NCI-H1048 (cell line): Measurements from ENCODE around the gene DARS2.
A peak's percentile ranks its signal among the peaks of the same experiment; 100 is the strongest.
"Not testable (repeated sequence)": the region's sequence is repeated elsewhere in the genome, so short reads cannot be mapped to it uniquely, and the experiment has no call there.

Experiments used
- DNase-seq: peaks from one replicate; lab custom pipeline; 2025; lab: John Stamatoyannopoulos, UW

DARS2 gene, protein sequence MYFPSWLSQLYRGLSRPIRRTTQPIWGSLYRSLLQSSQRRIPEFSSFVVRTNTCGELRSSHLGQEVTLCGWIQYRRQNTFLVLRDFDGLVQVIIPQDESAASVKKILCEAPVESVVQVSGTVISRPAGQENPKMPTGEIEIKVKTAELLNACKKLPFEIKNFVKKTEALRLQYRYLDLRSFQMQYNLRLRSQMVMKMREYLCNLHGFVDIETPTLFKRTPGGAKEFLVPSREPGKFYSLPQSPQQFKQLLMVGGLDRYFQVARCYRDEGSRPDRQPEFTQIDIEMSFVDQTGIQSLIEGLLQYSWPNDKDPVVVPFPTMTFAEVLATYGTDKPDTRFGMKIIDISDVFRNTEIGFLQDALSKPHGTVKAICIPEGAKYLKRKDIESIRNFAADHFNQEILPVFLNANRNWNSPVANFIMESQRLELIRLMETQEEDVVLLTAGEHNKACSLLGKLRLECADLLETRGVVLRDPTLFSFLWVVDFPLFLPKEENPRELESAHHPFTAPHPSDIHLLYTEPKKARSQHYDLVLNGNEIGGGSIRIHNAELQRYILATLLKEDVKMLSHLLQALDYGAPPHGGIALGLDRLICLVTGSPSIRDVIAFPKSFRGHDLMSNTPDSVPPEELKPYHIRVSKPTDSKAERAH

DNA sequence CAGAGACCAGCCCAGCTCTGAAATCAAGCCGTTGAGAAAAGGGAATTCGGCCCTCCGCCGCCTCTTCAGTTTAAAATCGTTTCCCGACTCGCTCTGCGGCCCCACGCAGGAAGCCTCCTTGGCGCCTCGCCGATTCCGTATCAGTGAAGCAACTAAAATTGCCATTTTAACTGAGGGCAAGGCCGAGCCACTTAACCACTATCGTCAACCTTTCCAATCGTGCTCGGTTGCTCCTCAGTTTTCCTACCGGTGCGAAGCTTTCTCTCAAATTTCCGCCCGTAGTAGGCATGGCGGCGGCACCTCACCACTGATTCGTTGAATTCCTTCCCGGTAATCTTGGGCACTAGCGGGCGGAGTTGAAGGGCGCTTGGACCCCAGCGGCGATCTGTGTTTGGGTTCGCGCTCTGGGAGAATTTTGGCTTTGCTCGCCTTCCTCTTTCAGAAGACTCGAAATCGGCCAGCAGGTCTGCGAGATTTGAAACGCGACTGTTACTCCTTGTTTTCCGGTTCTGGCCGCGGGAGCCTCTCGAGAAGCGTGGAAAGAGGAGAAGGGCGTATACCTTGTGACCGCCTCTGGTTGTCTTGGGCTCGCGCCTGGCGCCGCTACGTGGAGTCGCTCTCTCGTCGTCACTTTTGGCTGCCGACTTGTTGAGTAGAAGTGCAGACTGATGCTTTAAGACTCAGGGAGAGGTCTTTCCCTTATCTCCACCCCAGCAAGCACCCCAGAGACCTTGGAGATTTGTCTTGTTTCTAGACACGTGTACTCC, at the start of gene DARS2, which contains the start of gene CENPL:
Gene DARS2 (plus strand): TSS at position 359 of the 767 bp plus-strand sequence. CDS start 557 bp downstream, outside the sequence.
Gene CENPL (minus strand): TSS at position 569 of the 767 bp plus-strand sequence. CDS start 13,584 bp downstream, outside the sequence.
- peak; percentile 100 for DNase-seq

DNA sequence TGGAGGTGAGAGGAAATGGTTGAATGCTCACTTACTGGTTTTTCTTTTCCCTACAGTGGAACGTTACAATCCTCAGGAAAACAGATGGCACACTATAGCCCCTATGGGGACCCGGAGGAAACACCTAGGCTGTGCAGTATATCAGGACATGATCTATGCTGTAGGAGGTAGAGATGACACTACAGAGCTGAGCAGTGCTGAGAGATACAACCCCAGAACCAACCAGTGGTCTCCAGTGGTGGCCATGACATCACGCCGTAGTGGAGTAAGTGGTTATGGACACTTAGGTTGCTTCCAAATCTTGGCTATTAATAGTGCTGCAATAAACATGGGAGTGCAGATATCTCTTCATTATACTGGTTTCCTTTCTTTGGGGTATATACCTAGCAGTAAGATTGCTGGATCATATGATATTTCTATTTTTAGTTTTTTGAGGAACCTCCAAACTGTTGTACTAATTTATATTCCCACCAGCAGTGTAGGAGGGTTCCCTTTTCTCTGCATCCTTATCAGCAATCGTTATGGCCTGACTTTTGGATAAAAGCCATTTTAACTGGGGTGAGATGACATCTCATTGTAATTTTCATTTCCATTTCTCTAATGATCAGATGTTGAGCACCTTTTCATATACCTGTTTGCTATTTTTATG, 48.8 kb upstream of the DARS2 start:
- no peak for DNase-seq

DNA sequence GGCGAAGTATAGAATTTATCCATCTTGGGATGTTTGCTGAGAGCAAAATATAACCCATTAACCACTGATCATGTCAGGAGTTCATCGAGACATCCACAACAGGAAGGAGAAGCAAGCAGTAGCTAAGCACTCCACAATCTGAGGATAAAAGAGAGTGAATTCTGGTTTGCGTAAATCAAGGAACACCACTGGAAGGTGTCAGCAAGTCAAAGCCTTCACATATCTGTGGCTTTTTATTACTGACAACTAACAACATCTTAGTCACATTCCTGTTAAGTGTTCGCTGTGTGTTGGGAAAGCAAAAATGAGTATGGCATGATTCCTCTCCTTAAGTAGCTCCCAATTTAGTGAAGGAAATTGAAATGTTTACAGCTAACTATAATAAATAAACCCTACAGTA, 44.5 kb upstream of the DARS2 start:
- DNase-seq: no peak

DNA sequence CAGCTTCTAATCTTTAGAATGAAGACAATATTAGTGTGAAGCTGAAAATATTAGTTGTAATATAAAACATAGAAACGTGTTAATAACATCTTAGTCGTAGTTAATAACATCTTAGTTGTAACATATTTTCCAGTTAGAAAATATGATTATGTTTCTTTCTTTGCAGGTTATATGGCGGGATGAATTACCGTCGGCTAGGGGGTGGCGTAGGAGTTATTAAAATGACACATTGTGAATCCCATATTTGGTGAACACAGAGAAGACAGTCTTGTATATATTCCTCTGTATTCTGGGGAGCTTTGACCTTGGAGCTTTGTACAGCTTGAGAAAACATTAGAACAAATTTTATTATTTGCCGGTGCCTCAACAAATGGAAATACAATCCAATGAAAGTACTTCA, 39.5 kb upstream of the DARS2 start:
- no peak for DNase-seq

DNA sequence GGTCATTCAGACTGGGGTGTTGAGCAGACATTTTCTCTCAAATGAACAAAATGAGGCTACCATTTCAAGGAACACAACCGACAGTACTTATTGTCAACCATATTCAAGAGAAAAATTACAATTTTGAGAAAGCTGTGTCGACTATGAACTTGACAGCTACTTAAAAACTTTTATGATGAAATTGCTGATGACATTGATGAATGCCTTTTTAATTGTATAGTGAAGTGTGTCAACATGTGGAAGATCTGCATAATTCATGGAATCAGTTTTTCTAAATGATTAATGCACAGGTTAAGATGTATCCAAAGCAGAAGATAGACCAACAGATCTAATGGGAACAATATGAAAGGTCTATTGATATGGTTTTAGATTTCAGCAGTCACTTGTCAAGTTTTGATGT, 34.6 kb upstream of the DARS2 start:
- DNase-seq: no peak

DNA sequence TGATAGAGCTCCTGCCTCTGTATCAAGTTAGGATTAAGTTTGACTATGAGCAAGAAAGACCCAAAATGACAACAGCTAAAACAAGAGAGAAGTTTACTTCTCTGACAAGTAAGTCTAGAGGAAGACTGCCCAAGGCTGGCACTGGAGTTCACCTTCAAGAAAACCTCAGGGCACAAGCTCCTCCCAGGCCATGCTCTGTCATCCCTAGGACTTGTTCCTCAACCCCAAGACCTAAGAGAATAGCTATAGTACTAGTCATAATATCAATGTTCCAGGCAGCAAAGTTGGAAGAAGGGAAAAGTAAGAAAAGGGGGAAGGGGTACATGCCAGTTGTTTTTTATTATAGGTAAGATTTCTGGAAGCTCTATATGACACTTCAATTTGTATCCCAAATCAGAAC, 26.4 kb upstream of the DARS2 start:
- no peak for DNase-seq

DNA sequence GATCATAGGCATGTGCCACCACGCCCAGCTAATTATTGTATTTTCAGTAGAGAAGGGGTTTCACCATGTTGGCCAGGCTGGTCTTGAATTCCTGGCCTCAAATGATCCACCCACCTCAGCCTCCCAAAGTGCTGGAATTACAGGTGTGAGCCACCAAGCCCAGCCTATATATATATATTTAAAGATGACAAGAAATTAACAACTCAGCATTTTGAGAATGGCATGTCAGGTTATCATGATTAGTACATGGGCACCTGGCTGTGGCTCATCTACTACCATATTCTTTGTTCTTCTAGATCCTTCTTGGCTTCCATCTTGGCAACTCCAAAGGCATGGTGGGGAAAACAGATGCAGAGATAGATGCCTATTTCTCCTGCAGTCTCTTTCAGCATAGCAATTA, 24.5 kb upstream of the DARS2 start:
- DNase-seq: not testable (repeated sequence)

DNA sequence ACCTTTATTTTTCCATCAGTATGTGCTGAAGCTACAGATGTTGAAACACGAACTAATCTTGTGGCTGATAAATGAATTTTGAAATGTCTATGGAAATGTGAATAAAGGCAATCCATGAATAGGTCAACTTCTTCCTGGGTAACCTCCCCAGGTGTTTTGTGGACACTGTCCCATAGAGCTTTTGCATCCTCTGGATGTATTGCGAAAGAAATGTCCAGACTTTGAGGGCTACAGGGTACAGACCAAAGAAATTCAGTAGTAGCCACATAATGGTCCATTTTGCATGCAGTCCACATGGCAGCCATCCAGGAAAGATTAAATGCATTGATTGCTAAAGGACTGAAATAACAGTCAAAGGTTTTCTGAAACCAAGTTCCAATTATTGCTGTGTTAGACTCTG, 21.5 kb upstream of the DARS2 start:
- DNase-seq: no peak

DNA sequence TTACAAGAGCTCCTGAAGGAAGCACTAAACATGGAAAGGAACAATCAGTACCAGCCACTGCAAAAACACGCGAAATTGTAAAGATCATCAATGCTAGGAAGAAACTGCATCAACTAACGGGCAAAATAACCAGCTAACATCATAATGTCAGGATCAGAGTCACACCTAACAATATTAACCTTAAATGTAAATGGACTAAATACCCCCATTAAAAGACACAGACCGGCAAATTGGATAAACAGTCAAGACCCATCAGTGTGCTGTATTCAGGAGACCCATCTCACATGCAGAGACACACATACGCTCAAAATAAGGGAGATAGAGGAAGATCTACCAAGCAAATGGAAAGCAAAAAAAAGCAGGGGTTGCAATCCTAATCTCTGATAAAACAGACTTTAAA, 10.8 kb upstream of the DARS2 start:
- not testable (repeated sequence) for DNase-seq

DNA sequence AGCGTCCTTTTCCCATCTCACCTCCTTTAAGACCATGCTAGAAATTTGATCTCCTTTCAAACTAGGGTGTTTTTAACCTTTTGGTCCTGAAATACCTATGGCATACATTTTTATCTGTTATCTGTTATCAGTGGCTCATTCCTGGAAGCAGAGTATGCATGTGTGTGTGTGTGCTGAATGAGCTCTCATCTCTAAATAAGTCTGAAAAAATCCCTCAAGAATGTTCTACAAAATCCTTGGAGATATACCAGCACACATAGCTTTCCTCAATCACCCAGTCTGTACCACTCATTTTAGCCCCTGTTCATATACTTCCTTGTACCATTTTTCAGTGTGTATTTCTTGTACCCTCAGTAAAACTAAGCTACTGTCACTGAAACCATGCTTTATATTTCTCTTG, 6.0 kb upstream of the DARS2 start:
- DNase-seq: no peak

DNA sequence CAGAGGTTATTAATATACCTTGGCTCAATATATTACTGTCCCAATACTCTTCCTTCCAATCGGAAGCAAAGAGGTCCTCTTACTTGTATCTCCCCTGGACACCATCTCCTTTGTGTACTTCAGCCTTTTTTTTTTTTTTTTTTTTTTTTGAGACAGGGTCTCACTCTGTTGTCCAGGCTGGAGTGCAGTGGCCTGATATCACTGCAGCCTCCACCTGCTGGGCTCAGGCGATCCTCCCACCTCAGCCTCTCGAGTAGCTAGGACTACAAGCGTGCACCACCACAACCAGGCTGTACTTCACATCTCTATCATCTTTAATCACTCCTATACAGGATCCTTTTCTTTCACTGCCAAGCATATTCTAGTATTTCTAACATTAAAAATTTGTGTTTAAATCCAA, 2.8 kb upstream of the DARS2 start:
- DNase-seq: no peak

DNA sequence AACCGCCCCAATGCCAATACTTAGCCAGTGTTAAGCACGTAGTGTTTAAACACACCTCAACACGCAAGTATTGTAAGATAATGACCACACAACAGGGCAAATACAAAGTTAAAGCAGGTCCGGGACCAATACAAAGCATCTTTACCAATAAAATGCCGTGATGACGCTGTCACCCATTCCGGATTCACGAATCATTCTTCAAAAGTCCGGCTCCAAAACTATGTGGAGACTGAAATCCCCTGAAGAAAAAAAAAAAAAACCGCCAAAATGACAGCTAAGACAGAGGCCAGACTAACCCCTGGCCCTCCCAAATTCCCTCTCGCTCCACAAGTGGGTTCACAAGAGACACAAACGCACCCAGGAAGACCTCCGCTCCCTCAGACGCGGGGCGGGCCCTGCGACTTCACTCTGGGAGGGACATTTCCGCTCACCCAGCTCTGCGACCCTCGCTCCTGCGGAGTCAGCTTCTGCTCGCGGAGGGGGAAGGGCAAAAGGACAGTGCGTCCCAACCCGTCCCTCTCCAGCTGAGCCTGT, 625 bp upstream of the DARS2 start:
- DNase-seq: no peak

DNA sequence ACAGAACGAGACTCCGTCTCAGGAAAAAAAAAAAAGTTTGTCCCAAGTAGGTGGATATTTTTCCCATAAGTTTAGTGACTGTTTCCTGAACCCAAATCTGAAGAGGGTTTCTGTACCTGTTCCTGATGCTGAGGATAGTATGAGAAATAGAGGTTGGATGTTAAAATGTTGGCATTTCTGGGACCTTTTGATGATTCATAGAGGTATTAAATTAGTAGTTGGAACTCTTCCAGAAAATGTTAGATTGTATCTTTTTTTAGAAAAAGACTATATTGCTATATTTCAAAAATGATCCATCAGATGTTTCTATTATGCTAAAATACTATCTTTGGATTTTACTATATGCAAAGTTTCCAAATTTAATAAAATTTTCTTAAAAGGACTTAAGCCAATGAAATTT, 3.1 kb downstream of the DARS2 start:
- DNase-seq: no peak

DNA sequence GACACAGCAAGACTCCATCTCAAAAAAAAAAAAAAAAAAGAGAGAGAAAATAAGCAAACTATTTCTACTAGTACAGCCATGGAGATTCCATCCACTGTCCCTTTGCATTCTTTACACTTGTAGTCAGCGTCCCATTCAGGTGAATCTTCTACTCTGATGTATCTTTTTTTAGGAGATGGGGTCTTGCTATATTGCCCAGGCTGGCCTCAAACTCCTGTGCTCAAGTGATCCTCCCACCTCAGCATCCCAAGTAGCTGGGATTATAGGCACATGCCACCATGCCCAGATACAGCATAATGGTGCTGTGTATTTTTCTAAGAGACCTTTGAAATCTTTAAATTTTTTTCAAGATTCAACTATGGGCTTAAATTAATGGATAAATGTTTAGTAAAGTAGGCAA, 8.3 kb downstream of the DARS2 start:
- no peak for DNase-seq

DNA sequence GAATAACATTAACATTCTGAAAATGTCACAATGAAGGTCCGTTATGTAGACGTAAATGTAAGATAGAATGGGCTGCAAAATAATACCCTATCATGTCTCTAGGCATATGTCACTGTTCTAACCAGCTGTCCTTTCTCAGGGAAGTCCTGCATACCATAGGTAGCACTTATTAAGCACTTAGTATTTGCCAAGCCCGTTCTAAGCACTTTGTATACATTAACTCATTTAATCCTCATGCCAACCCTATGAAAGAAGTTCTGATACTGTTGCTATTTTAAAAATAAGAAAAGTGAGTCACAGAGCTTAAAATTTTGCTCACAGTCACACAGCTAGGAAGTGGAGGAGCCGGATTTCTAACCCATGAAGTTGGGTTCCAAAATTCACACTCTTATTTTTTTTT, 27.6 kb downstream of the DARS2 start:
- DNase-seq: no peak

DNA sequence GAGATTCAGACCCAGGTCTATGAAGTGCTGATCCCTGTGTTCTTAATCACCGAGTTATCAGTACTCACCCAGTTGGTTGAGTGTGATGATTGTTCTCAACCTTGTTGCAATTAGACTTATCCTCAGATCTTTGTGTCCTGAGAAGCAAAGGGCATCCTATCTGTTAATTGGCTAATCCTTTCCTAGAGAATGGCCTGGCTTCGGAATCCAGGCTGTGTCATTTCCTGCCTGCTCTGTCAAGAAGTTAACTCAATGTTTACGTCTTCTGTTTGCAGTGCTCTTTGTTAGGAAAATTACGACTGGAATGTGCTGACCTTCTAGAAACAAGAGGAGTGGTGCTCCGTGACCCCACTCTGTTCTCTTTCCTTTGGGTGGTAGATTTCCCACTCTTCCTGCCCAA, 28.6 kb downstream of the DARS2 start:
- DNase-seq: no peak

DNA sequence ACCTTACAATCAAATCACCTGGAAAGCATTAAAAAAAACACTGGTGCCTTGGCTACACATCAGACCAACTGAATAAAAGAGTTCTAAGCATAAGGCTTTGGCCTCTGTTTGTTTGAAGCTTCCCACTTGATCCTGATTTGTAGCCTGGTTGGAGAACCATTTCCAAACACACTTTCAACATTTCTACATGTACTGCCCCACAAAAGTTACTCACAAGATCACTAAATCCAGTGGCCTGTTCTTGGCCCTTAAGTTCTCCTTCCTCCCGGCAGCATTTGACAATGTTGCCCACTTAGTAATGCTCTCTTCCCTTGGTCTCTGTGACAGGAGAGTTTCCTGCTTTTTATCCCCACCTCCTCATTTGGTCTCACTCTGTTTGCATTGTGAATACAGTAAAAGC, 31.5 kb downstream of the DARS2 start:
- DNase-seq: no peak

DNA sequence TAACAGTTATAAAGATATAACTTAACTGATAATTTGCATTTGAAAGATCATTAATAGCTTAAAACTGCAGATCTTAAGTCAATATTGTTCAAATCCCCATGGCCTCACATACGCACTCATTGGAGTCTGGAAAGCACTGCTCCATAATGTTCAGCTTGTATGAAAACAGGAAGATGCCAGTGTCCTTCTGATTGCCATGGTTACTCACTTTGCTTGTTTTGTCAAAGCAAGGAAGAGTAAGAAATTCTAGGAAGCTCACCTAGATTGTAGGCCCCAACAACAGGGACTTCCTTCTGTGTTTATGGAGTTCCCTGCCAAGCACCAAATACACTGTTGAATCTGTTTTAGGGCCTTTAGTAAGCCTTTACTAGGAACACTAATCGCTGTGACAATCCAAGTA, 32.4 kb downstream of the DARS2 start:
- DNase-seq: no peak

DNA sequence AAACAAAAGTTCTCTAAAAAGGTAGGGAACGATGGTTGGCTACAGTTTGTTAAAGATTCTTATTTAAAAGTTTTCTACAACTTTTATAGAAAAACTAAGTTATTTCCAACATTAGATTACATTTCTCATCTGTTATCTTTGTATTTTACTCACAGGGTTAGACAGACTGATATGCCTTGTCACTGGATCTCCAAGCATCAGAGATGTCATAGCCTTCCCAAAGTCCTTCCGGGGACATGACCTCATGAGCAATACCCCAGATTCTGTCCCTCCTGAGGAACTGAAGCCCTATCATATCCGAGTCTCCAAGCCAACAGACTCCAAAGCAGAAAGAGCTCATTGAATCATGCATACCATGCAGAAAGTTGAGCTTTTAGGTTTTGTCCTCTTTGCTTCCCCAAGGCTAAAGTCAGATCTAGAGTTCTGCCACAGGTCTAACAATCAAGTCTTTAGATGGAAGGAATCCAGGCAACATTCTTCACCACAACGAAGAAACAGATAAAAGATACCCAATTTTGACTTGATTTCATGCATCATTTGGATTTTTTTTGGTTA, 33.0 kb downstream of the DARS2 start:
- no peak for DNase-seq

DNA sequence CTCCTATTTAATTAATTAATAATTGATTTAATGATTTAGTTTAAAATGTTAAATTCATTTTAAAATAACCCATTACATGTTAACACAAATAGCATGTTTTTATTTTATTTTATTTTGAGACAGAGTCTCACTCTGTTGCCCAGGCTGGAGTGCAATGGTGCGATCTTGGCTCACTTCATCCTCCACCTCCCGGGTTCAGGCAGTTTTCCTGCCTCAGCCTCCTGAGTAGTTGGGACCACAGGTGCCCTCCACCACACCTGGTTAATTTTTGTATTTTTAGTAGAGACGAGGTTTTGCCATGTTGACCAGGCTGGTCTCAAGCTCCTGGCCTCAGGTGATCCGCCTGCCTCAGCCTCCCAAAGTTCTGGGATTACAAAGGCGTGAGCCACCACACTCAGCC, 35.1 kb downstream of the DARS2 start:
- not testable (repeated sequence) for DNase-seq

DNA sequence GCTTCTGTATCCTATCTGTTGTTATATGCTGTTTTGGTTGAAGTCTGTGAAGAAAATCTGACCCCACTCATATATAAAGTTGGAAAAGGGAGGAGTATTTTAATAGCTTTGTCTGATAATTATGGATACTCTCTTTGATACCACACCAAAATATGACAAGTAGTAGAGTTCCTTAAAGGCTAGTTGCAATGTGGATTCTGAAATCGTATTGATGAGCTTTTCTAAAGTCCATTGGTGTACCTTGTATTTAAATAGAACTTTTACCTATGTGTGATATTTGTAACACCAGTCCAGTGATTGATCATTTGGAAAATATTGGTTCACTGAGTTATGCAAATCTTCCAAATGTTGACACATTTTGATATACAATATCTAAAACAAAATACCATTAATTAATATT, 35.6 kb downstream of the DARS2 start:
- DNase-seq: no peak

DNA sequence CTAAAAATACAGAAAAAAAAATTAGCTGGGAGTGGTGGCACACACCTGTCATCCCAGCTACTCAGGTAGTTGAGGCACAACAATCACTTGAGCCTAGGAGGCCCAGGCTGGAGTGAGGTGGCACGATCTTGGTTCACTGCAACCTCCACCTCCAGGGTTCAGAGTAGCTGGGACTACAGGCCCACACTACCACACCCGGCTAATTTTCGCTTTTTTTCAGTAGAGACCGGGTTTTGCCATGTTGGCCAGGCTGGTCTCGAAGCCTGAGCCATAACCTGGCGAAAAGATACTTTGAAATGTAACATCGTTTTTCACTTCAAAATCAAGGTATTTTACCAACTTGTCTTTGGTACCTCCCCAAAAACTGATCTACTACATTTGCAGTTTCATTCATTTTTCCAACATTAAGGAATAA, 37.3 kb downstream of the DARS2 start:
- no peak for DNase-seq
